GM12892 (cell line): ENCODE measurements around the gene CDKN2B-AS1. TPM values are rescaled to one million over a fixed set of nuclear protein-coding genes. Genes with fewer than 3 reads are reported as not detected.
"Not testable (repeated sequence)": the region's sequence is repeated elsewhere in the genome, so short reads cannot be mapped to it uniquely, and the experiment has no call there.

Experiments
- DNase-seq: peaks from one replicate; pipeline ENCODE4 v3.0.0; 2011; ENCODE audit not compliant: insufficient read length
- FAIRE-seq: peaks from 2 replicates; lab custom pipeline; 2011; peaks lifted over from hg19 to GRCh38; lab: Jason Lieb, UNC
- POLR2A ChIP-seq: IDR thresholded peaks from 2 replicates; pipeline ENCODE4 v1.6.1; 2011; ENCODE audit warnings: low read depth, low read length, control low read depth
- POLR2AphosphoS5 ChIP-seq: IDR thresholded peaks from 2 replicates; pipeline ENCODE4 v1.6.1; 2011; ENCODE audit warnings: low read depth, low read length, control low read depth
- TAF1 ChIP-seq: IDR thresholded peaks from 2 replicates; pipeline ENCODE4 v1.6.1; 2011; ENCODE audit warnings: low read depth, mild to moderate bottlenecking, control low read depth, low read length, borderline replicate concordance
- polyA plus RNA-seq: library from polyadenylated mRNA; unstranded; fragments of >200 nt; gene quantifications from one replicate; pipeline ENCODE4 v1.2.1, GENCODE V29; 2012; ENCODE audit warnings: missing spikeins, inconsistent platforms; ENCODE audit not compliant: missing spikeins

The CDKN2B-AS1 gene
- 0.49 TPM for polyA plus RNA-seq

DNA sequence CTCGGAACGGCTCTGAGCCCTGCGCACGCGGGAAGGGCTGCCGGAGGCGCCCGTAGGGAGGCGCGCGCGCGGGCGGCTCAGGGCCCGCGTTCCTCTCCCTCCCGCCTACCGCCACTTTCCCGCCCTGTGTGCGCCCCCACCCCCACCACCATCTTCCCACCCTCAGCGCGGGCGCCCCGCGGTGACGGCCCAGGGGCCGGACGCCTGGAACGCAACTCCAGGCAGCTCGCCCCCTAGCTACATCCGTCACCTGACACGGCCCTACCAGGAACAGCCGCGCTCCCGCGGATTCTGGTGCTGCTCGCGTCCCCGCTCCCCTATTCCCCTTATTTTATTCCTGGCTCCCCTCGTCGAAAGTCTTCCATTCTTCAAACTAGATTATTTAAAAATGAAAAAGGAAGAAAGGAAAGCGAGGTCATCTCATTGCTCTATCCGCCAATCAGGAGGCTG is at the start of gene CDKN2B-AS1:
Gene CDKN2B-AS1 (plus strand): TSS at position 236 of the 450 bp plus-strand sequence.
- FAIRE-seq (no peak), DNase-seq (peak; percentile 46)
- TF ChIP-seq POLR2AphosphoS5 = no peak
- TF ChIP-seq POLR2A = no peak
- peak; percentile 22; the same call in 1 of the 2 replicates for TF ChIP-seq TAF1

DNA sequence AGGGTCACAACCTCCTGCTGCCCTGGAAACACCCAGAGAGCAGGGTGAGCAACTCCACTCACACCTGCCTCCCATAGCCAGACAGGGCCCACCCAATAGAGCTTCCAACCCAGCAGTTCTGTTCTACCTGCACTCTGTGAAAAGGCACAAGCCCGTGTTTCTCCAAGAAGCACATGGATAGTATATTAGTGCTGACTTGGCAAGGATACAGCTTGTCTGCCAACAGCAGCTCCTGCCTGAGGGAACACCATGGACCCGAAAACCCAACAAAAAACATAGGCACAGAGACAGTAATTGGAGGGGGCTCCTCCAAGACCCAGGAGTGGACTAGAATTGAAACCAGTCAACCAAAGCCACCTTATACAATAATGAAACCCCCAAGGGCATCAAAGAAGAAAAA is 49.0 kb upstream of the CDKN2B-AS1 start:
- DNase-seq = no peak
- TF ChIP-seq TAF1 = no peak
- no peak for TF ChIP-seq POLR2AphosphoS5
- no peak for TF ChIP-seq POLR2A
- FAIRE-seq = no peak

DNA sequence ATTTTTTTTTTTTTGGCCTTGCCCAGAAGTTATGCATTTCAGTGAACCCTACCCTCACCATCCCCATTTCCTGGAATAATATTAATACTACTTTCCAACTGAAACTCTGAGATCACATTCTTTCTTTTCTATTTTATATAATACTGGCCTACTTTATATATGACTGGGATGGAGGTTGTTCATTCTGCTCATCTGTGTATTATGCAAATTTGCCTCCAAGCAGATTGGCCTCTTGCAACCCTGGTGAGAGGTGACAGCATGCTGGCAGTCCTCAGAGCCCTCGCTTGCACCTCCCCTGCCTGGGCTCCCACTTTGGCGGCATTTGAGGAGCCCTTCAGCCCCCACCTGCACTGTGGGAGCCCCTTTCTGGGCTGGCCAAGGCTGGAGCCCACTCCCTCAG is 35.8 kb upstream of the CDKN2B-AS1 start:
- FAIRE-seq = no peak
- no peak for DNase-seq
- TF ChIP-seq TAF1 (no peak), POLR2AphosphoS5 (no peak), POLR2A (no peak)

DNA sequence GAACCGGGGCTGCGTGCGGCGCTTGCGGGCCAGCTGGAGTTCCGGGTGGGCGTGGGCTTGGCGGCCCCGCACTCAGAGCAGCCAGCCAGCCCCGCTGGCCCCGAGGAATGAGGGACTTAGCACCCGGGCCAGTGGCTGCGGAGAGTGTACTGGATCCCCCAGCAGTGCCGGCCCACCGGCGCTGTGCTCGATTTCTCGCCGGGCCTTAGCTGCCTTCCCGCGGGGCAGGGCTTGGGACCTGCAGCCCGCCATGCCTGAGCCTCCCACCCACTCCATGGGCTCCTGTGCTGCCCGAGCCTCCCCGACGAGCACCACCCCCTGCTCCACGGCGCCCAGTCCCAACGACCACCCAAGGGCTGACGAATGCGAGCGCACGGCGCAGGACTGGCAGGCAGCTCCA is 35.3 kb upstream of the CDKN2B-AS1 start:
- DNase-seq, FAIRE-seq: not testable (repeated sequence)

DNA sequence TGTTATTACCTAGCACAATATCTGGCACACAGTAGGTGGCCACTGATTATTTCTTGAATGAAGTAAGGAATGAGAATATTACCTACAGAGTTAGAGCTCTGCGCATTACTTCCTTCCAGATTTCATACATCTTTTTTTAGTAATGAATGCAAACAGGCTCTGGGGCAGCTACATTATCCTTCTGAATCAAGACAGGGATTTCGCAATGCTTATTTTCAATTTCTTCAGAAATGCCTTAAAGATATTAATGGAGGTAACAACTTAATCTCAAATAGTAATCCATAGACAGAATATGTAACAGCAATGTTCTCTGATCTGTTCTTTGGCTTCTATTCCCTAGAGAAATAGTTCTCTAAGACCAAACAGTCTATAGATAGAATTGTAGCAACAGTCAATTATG is 33.0 kb upstream of the CDKN2B-AS1 start:
- FAIRE-seq (no peak), DNase-seq (no peak)
- no peak for TF ChIP-seq TAF1
- TF ChIP-seq POLR2A = no peak
- no peak for TF ChIP-seq POLR2AphosphoS5

DNA sequence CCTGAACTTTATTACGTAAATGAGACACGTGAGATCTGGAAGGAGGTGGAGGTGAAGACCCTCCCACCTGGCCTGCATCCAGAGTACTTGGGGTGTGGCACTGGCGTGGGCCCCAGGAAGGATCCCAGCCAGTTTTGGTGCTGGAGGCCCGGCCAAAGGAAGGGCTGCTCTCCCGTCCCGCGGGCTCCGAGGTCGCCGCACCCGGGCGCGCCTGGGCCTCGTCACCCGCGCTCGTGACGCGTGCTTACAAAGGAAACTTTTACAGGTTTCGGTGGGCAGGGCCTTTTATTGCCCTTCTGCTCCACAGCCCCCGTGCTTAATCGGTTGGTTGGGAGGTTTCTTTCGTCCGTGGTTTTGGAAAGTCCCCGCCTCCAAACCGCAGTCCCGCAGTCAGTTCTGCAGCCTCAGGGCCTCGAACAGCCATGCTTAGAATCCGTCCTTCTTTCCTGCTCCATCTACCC is 29.6 kb upstream of the CDKN2B-AS1 start:
- peak; percentile 37 for DNase-seq
- TF ChIP-seq POLR2AphosphoS5 (no peak), POLR2A (no peak), TAF1 (no peak)
- no peak for FAIRE-seq

DNA sequence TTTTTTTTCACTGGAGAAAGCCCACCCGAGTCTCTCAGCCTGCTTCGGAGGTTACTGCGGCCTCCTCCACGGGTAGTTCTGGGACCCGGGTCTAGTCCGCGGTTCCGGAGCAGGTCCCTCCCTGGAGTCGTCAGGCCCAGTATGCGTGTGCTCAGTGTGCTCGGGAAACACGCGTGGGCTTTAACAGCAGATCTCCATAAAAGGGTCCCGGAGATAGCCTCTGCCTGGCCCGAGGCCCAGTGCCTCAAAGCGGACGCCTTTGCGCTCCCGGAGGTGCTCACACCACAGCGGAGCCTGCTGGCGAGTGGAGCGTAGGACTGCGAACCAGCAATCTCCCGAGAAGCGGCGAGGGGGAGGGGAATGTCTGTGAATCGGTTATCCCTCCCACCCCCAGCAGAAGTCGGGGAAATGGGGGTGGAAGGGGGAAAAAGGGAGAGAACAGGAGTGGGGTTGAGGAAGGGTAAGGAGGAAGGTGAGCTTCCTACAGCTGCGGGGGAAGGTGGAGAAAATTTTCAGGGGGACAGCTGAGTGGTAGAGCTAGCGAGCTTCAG is 29.1 kb upstream of the CDKN2B-AS1 start:
- no peak for TF ChIP-seq TAF1
- no peak for TF ChIP-seq POLR2A
- no peak for TF ChIP-seq POLR2AphosphoS5
- peak; percentile 87 for FAIRE-seq

DNA sequence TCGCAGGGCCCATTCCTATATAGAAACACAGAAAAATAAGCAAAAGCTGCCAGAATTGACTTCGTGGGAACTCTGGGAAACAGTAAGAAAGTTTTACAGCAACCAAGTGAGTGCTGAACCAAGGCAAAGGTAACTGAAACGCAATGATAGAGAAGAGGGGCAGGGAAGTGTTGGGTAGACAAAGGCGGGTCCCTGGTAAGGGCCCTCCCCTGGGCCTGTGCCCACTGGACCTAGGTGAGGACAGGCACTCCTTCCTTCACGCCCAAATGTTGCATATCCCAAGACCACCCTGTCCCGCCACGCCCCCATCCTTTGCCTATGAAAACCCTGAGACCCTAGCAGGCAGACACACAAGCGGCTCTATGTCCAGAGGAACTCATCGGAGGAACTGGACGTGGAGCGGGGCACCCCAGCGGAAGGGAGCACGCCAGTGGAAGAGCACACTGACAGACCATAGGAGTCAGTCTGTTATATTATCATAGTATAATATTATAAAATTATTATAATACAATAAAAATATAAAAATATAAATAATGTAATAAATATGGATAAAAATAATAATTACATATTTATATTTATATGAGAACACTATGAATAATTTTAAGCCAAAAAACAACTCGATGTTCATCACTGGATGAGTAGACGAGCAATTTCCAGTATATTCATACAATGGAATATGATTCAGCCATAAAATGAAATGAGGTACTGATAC is 28.3 kb upstream of the CDKN2B-AS1 start:
- DNase-seq = no peak
- TF ChIP-seq TAF1 = no peak
- TF ChIP-seq POLR2AphosphoS5 = no peak
- TF ChIP-seq POLR2A = no peak
- no peak for FAIRE-seq

More for the DNA sequence above, 29.1 kb upstream of the CDKN2B-AS1 start:
- DNase-seq = peak; percentile 54

DNA sequence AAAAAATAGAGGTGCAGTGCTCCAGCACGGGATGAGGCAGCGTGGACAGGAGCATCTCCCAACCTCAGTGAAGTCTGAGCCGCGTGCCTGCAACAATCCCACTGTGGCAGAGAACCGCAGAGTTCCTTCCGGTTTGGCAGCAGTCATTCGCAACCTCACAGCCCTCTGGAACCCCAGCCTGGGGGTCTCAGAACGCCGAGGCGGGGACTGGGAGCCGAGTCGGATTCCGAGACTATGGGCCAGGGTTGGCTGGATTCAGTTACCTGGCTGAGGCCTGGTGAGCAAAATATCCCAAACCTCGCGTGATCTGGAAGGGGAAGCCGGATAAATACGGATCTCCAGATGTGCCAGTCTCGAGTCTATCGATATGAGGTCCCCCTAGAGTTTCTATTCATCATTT is 27.4 kb upstream of the CDKN2B-AS1 start:
- TF ChIP-seq POLR2AphosphoS5 (no peak), TAF1 (no peak), POLR2A (no peak)
- DNase-seq (no peak), FAIRE-seq (no peak)

DNA sequence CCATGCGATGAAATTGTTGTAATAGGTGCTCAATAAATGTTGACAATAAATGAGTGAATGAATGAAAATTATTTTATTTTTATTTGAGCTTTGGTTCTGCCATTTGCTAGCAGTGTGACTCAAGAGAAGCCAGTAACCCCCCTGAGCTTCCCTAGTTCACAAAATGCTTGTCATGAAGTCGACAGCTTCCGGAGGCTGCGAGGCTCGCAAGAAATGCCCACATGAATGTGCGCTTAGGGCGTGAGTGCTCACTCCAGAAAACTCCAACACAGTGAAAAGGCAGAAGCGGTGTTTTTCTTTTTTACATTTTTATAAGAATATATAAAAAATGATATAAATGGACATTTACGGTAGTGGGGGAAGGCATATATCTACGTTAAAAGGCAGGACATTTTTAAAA is 26.9 kb upstream of the CDKN2B-AS1 start:
- no peak for FAIRE-seq

DNA sequence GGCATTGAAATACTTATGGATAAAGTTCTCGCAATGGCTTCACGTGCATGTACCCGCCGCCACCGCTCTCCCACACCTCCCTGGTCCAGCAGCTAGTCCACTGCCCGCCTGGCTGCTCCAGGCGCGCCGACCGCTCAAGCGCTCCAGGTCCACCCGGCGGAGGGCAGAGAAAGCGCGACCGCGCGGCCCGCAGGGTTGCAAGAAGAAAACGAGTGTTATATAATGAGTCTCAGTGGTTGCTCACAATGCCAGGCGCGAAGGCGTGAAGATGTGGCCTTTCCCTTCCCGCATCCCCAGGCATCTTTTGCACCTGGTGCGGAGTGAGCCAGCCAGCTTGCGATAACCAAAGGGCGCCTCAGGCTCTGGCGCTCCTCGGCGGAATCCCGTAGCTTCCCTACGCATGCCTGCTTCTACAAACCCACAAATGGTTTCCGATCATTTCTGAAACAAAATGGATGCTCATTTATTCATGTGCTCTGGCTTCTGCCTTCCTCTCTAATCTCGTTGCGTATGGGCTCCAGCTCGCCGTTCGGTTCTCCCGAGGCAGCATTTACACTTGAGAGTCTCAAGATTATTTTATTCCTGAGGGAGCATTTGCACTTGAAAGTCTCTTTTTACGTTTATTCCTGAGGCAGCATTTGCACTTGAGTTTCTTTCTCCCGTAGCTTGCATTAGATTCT is 26.1 kb upstream of the CDKN2B-AS1 start:
- no peak for TF ChIP-seq POLR2AphosphoS5
- no peak for TF ChIP-seq POLR2A
- TF ChIP-seq TAF1 = no peak
- no peak for FAIRE-seq
- no peak for DNase-seq

More for the DNA sequence above, 26.9 kb upstream of the CDKN2B-AS1 start:
- TF ChIP-seq POLR2AphosphoS5 (no peak), POLR2A (no peak), TAF1 (no peak)
- DNase-seq = no peak
